IPS-NIHi7 (cell line): ENCODE measurements around the gene PSG11.
"Not testable (repeated sequence)": the region's sequence is repeated elsewhere in the genome, so short reads cannot be mapped to it uniquely, and the experiment has no call there.

Experiments used
- DNase-seq: peaks from one replicate; pipeline ENCODE4 v3.0.0; 2012; ENCODE audit warnings: mixed read lengths; ENCODE audit errors: extremely low spot score

The PSG11 gene

GRCh38 chr19:43026369-43026768 is at the start of gene PSG11:
Gene PSG11, minus strand, starts transcription at chr19:43026469. Its CDS starts 97 bp downstream, at chr19:43026372.
- not testable (repeated sequence) for DNase-seq

- not testable (repeated sequence) for DNase-seq
Observed at GRCh38 chr19:43062418-43062817, 36.1 kb upstream of the PSG11 start.

- not testable (repeated sequence) for DNase-seq
Observed at GRCh38 chr19:43061326-43061725, 35.1 kb upstream of the PSG11 start.

GRCh38 chr19:43060254-43060653 is 34.0 kb upstream of the PSG11 start:
- DNase-seq, result not testable (repeated sequence)

GRCh38 chr19:43059482-43059881 is 33.2 kb upstream of the PSG11 start:
- DNase-seq, result not testable (repeated sequence)

GRCh38 chr19:43058440-43058839 is 32.2 kb upstream of the PSG11 start:
- DNase-seq, result not testable (repeated sequence)

- not testable (repeated sequence) for DNase-seq
Observed at GRCh38 chr19:43047966-43048365, 21.7 kb upstream of the PSG11 start.

- not testable (repeated sequence) for DNase-seq
Observed at GRCh38 chr19:43046578-43046977, 20.3 kb upstream of the PSG11 start.

GRCh38 chr19:43043492-43044180 is 17.4 kb upstream of the PSG11 start:
- not testable (repeated sequence) for DNase-seq

GRCh38 chr19:43031645-43032044 is 5.4 kb upstream of the PSG11 start:
- not testable (repeated sequence) for DNase-seq

GRCh38 chr19:43028866-43029265 is 2.6 kb upstream of the PSG11 start:
- no peak for DNase-seq

GRCh38 chr19:43027985-43028384 is 1.7 kb upstream of the PSG11 start:
- not testable (repeated sequence) for DNase-seq

- not testable (repeated sequence) for DNase-seq
Observed at GRCh38 chr19:43027061-43027460, 792 bp upstream of the PSG11 start.

- not testable (repeated sequence) for DNase-seq
Observed at GRCh38 chr19:43022098-43022497, 4.2 kb downstream of the PSG11 start.

GRCh38 chr19:43021629-43022028 is 4.6 kb downstream of the PSG11 start:
- not testable (repeated sequence) for DNase-seq

- DNase-seq, result not testable (repeated sequence)
Observed at GRCh38 chr19:43019588-43019987, 6.7 kb downstream of the PSG11 start.

- DNase-seq, result not testable (repeated sequence)
Observed at GRCh38 chr19:43005841-43006240, 20.4 kb downstream of the PSG11 start.

- DNase-seq, result not testable (repeated sequence)
Observed at GRCh38 chr19:43004846-43005245, 21.4 kb downstream of the PSG11 start.

GRCh38 chr19:43003634-43004033 is 22.6 kb downstream of the PSG11 start:
- not testable (repeated sequence) for DNase-seq

- not testable (repeated sequence) for DNase-seq
Observed at GRCh38 chr19:43002948-43003347, 23.3 kb downstream of the PSG11 start.

- DNase-seq, result not testable (repeated sequence)
Observed at GRCh38 chr19:42996161-42996560, 30.1 kb downstream of the PSG11 start.

- DNase-seq, result not testable (repeated sequence)
Observed at GRCh38 chr19:42992029-42992604, 34.2 kb downstream of the PSG11 start.

GRCh38 chr19:42989851-42990250 is 36.4 kb downstream of the PSG11 start:
- DNase-seq, result no peak
